Lower leg skin (tissue), 3 donors: ENCODE results near the gene PCNX4.

Experiments
- POLR2A ChIP-seq, 2 donors: fragments of 450-650 bp; IDR thresholded peaks; one replicate each; pipeline ENCODE4 v1.6.1; 2016 to 2017; ENCODE audit warnings: antibody characterized with exemption in 2 of 2, mild to moderate bottlenecking in 1 of 2, moderate library complexity in 1 of 2
- TF ChIP-seq, protein P1 (sequence below), 3 donors: fragments of 450-650 bp; IDR thresholded peaks; one replicate each; pipeline ENCODE4 v1.5.1; 2016; ENCODE audit warnings: antibody characterized with exemption in 3 of 3, mild to moderate bottlenecking in 3 of 3, moderate library complexity in 2 of 3

DNA sequence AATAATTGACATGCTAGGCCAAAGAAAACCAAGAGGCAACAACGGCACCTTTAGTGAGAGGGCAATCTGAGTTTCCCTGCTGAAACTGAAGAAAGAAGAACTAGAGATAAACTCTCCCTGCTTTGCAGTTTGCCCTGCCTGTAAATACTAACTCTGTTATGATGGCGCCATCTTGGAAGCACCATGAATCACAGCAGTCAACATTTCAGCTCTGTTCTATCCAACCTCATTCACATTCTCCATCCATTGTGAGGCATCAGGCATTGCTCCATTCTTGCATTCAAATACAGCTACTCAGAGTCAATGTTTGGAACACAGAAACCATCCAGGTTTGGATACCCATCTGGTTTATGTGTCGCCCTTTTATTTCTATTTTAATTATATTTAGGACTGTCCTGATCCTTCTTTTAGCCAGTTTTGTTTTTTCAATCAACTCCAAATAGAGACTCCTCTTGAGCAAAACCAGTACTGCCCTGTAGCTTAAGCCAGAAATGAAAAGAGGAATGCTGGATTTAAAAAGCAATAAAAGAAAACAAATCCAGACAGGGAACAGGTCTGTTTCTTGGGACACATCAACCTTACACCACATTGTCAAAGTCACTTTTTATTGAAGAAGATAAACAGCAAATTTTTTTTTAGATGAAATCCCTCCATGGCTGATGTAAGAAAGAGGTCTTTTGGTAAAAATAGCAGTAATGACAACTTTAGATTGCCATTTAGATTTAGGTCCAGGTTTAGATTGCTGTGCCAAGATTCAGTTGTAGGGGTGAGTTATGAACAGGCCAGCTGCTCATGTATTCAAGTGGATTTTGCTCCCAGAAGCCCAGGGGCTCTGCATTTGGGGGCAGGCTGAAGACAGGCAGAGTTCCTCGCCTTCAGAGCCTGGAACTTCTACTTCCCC, 124.0 kb downstream of the PCNX4 start:
- TF ChIP-seq, protein P1, sequence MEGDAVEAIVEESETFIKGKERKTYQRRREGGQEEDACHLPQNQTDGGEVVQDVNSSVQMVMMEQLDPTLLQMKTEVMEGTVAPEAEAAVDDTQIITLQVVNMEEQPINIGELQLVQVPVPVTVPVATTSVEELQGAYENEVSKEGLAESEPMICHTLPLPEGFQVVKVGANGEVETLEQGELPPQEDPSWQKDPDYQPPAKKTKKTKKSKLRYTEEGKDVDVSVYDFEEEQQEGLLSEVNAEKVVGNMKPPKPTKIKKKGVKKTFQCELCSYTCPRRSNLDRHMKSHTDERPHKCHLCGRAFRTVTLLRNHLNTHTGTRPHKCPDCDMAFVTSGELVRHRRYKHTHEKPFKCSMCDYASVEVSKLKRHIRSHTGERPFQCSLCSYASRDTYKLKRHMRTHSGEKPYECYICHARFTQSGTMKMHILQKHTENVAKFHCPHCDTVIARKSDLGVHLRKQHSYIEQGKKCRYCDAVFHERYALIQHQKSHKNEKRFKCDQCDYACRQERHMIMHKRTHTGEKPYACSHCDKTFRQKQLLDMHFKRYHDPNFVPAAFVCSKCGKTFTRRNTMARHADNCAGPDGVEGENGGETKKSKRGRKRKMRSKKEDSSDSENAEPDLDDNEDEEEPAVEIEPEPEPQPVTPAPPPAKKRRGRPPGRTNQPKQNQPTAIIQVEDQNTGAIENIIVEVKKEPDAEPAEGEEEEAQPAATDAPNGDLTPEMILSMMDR (IDR thresholded peaks at IDR 0.05) = no peak
- TF ChIP-seq POLR2A (IDR thresholded peaks at IDR 0.05) = no peak
